Measurements from ENCODE around the gene TOX2. TPM values are rescaled to one million over a fixed set of nuclear protein-coding genes. Genes with fewer than 3 reads are reported as not detected.

The TOX2 gene
- total RNA-seq, 3 donors from 2014 or later (not counting 1 experiment from before 2014, with no cell fraction given), result 0.93 to 1.8 (median 1.2) TPM

DNA sequence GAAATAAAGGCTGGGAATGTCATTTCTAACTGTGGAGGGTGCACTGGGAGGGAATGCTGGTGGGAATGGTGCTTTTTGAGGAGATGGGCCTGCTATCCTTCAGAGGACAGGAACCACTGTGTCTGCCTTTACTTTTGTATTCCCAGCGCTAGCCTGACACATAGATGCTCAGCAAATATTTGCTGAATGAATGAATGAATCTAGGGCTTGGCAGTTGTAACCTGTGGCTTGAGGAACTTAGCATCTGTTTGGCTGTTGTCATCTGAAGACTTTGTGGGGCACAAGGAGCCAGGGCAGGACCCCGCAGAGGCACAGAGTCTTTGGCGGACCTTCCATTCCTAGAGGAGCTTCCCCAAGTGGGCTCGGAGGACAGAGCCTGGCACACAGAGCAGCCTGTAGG lies 6.1 kb downstream of the TOX2 start:
- H3K4me1 ChIP-seq (ENCODE audit: control insufficient read depth, insufficient read depth, low read length), result peaks cover 38% of the 10 kb centered on the region
- TF ChIP-seq, protein P1, sequence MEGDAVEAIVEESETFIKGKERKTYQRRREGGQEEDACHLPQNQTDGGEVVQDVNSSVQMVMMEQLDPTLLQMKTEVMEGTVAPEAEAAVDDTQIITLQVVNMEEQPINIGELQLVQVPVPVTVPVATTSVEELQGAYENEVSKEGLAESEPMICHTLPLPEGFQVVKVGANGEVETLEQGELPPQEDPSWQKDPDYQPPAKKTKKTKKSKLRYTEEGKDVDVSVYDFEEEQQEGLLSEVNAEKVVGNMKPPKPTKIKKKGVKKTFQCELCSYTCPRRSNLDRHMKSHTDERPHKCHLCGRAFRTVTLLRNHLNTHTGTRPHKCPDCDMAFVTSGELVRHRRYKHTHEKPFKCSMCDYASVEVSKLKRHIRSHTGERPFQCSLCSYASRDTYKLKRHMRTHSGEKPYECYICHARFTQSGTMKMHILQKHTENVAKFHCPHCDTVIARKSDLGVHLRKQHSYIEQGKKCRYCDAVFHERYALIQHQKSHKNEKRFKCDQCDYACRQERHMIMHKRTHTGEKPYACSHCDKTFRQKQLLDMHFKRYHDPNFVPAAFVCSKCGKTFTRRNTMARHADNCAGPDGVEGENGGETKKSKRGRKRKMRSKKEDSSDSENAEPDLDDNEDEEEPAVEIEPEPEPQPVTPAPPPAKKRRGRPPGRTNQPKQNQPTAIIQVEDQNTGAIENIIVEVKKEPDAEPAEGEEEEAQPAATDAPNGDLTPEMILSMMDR (IDR thresholded peaks at IDR 0.05), result no peak
- 98% methylated on average over 4 of the region's 4 CpGs for WGBS (ENCODE audit: insufficient coverage)
- H3K9me3 ChIP-seq (ENCODE audit: control insufficient read depth, insufficient read depth, low read length), result no peaks in the 10 kb centered on the region
- ATAC-seq (no peak), DNase-seq (no peak)
- no peak overlapping the region for H3K27ac ChIP-seq (ENCODE audit: low read length)
- intact Hi-C loops (cut with micrococcal nuclease), result no loop called here
- H3K4me1 Mint-ChIP-seq, result peaks cover 38 to 40% of the 10 kb centered on the region in 2 donors
- H3K9me3 Mint-ChIP-seq, result no peaks in the 10 kb centered on the region
- no peak overlapping the region for H3K4me3 ChIP-seq (ENCODE audit: low read length)
- H3K36me3 ChIP-seq (ENCODE audit: control insufficient read depth, insufficient read depth, low read length), result no peaks in the 10 kb centered on the region
- H3K27me3 ChIP-seq (ENCODE audit: control insufficient read depth, insufficient read depth, low read length), result peaks cover 31% of the 10 kb centered on the region
- peaks cover 67 to 70% of the 10 kb centered on the region in 2 donors for H3K27me3 Mint-ChIP-seq (ENCODE audit: low read depth in 2 of 2)
- H3K36me3 Mint-ChIP-seq, result no peaks in the 10 kb centered on the region
- no peak overlapping the region for H3K27ac Mint-ChIP-seq
- no peak overlapping the region for H3K4me3 Mint-ChIP-seq

- Mint-ChIP-seq H3K9me3 (no peaks in the 10 kb centered on the region), H3K36me3 (no peaks in the 10 kb centered on the region), H3K4me1 (peaks cover 41 to 43% of the 10 kb centered on the region in 2 donors), H3K27ac (no peak overlapping the region), H3K27me3 (ENCODE audit: low read depth in 2 of 2) (peaks cover 69% of the 10 kb centered on the region in 2 donors), H3K4me3 (no peak overlapping the region)
- DNase-seq (no peak), ATAC-seq (no peak)
- peaks cover 38% of the 10 kb centered on the region for H3K4me1 ChIP-seq (ENCODE audit: control insufficient read depth, insufficient read depth, low read length)
- no peaks in the 10 kb centered on the region for H3K9me3 ChIP-seq (ENCODE audit: control insufficient read depth, insufficient read depth, low read length)
- TF ChIP-seq, protein P1 (IDR thresholded peaks at IDR 0.05), result no peak
- intact Hi-C loops (cut with micrococcal nuclease), result no loop called here
- WGBS (ENCODE audit: insufficient coverage), result 54% methylated on average over 2 of the region's 2 CpGs
- H3K27me3 ChIP-seq (ENCODE audit: control insufficient read depth, insufficient read depth, low read length), result peaks cover 32% of the 10 kb centered on the region
- H3K27ac ChIP-seq (ENCODE audit: low read length), result no peak overlapping the region
- no peak overlapping the region for H3K4me3 ChIP-seq (ENCODE audit: low read length)
- H3K36me3 ChIP-seq (ENCODE audit: control insufficient read depth, insufficient read depth, low read length), result no peaks in the 10 kb centered on the region
Measured at GRCh38 chr20:43921227-43921780, 6.7 kb downstream of the TOX2 start.

DNA sequence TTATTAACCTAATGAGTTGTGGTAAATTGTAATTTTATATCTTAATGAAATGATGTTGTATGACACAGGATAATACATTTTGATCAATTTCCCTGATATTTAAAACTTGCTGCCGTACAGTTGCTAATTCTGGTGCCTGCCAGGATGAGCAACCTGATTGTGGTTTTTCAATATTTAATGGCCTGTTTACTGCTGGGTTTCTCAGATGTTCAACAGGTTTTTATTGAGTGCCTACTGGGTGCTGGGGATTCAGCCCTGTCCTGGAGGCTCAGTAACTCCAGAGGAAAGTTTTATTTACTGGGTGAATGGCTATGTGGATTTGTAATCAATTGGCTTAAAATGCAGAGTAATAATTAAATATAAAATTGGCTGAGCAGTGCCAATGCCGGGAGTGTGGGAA lies 8.0 kb downstream of the TOX2 start:
- no peak overlapping the region for H3K27ac ChIP-seq (ENCODE audit: low read length)
- Mint-ChIP-seq H3K9me3 (no peaks in the 10 kb centered on the region), H3K4me3 (no peak overlapping the region), H3K27ac (no peak overlapping the region), H3K36me3 (no peaks in the 10 kb centered on the region), H3K27me3 (ENCODE audit: low read depth in 2 of 2) (peaks cover 65 to 73% of the 10 kb centered on the region in 2 donors), H3K4me1 (peaks cover 38 to 47% of the 10 kb centered on the region in 2 donors)
- peaks cover 38% of the 10 kb centered on the region for H3K4me1 ChIP-seq (ENCODE audit: control insufficient read depth, insufficient read depth, low read length)
- no peak overlapping the region for H3K4me3 ChIP-seq (ENCODE audit: low read length)
- TF ChIP-seq, protein P1 (IDR thresholded peaks at IDR 0.05), result no peak
- no peaks in the 10 kb centered on the region for H3K9me3 ChIP-seq (ENCODE audit: control insufficient read depth, insufficient read depth, low read length)
- intact Hi-C loops (cut with micrococcal nuclease), result no loop called here
- no peaks in the 10 kb centered on the region for H3K36me3 ChIP-seq (ENCODE audit: control insufficient read depth, insufficient read depth, low read length)
- WGBS (ENCODE audit: insufficient coverage), result 87% methylated on average over 2 of the region's 2 CpGs
- DNase-seq (no peak), ATAC-seq (no peak)
- peaks cover 39% of the 10 kb centered on the region for H3K27me3 ChIP-seq (ENCODE audit: control insufficient read depth, insufficient read depth, low read length)

GRCh38 chr20:43923322-43923721 lies 8.7 kb downstream of the TOX2 start:
- peaks cover 42 to 47% of the 10 kb centered on the region in 2 donors for H3K4me1 Mint-ChIP-seq
- Histone ChIP-seq H3K36me3 (ENCODE audit: control insufficient read depth, insufficient read depth, low read length) (no peaks in the 10 kb centered on the region), H3K4me1 (ENCODE audit: control insufficient read depth, insufficient read depth, low read length) (peaks cover 38% of the 10 kb centered on the region), H3K9me3 (ENCODE audit: control insufficient read depth, insufficient read depth, low read length) (no peaks in the 10 kb centered on the region), H3K27me3 (ENCODE audit: control insufficient read depth, insufficient read depth, low read length) (peaks cover 39% of the 10 kb centered on the region), H3K4me3 (ENCODE audit: low read length) (no peak overlapping the region), H3K27ac (ENCODE audit: low read length) (no peak overlapping the region)
- TF ChIP-seq, protein P1 (IDR thresholded peaks at IDR 0.05), result no peak
- peak overlapping the region; percentile 31 for H3K4me3 Mint-ChIP-seq
- no peak for ATAC-seq
- H3K27ac Mint-ChIP-seq, result no peak overlapping the region
- no peak for DNase-seq
- H3K36me3 Mint-ChIP-seq, result no peaks in the 10 kb centered on the region
- WGBS (ENCODE audit: insufficient coverage), result 78% methylated on average over 3 of the region's 3 CpGs
- intact Hi-C loops (cut with micrococcal nuclease), result no loop called here
- H3K9me3 Mint-ChIP-seq, result no peaks in the 10 kb centered on the region
- peaks cover 63 to 80% of the 10 kb centered on the region in 2 donors for H3K27me3 Mint-ChIP-seq (ENCODE audit: low read depth in 2 of 2)
